ENCODE results near the gene HAUS7.

Gene HAUS7

GRCh38 chrX:153475751-153476281, 5.4 kb upstream of the HAUS7 start:
- no peak for DNase-seq

- no peak for DNase-seq
Measured at GRCh38 chrX:153475271-153475670, 4.9 kb upstream of the HAUS7 start.

- DNase-seq: peak; percentile 1
Measured at GRCh38 chrX:153474718-153475117, 4.3 kb upstream of the HAUS7 start.

GRCh38 chrX:153474266-153474665, 3.9 kb upstream of the HAUS7 start:
- DNase-seq: no peak

- DNase-seq: no peak
Measured at GRCh38 chrX:153473126-153473525, 2.8 kb upstream of the HAUS7 start.

- no peak for DNase-seq
Measured at GRCh38 chrX:153471663-153472280, 1.4 kb upstream of the HAUS7 start.

- DNase-seq: no peak
Measured at GRCh38 chrX:153469811-153470410, 465 bp downstream of the HAUS7 start.

- no peak for DNase-seq
Measured at GRCh38 chrX:153468008-153468580, 2.3 kb downstream of the HAUS7 start.

- DNase-seq: peak; percentile 2
Measured at GRCh38 chrX:153465691-153466380, 4.5 kb downstream of the HAUS7 start.

- no peak for DNase-seq
Measured at GRCh38 chrX:153464116-153464515, 6.3 kb downstream of the HAUS7 start.

- no peak for DNase-seq
Measured at GRCh38 chrX:153463556-153463955, 6.8 kb downstream of the HAUS7 start.

- no peak for DNase-seq
Measured at GRCh38 chrX:153463031-153463430, 7.3 kb downstream of the HAUS7 start.

GRCh38 chrX:153462291-153462690, 8.1 kb downstream of the HAUS7 start:
- DNase-seq: no peak

GRCh38 chrX:153460826-153461225, 9.6 kb downstream of the HAUS7 start:
- peak; percentile 25 for DNase-seq

- DNase-seq: no peak
Measured at GRCh38 chrX:153459986-153460385, 10.4 kb downstream of the HAUS7 start.

- no peak for DNase-seq
Measured at GRCh38 chrX:153458476-153458875, 11.9 kb downstream of the HAUS7 start.

GRCh38 chrX:153457827-153458466, 12.4 kb downstream of the HAUS7 start:
- DNase-seq: no peak

GRCh38 chrX:153457136-153457825, 13.1 kb downstream of the HAUS7 start:
- no peak for DNase-seq

- DNase-seq: no peak
Measured at GRCh38 chrX:153456704-153457103, 13.7 kb downstream of the HAUS7 start.

GRCh38 chrX:153456161-153456560, 14.2 kb downstream of the HAUS7 start:
- no peak for DNase-seq

GRCh38 chrX:153455571-153455970, 14.8 kb downstream of the HAUS7 start:
- no peak for DNase-seq

- no peak for DNase-seq
Measured at GRCh38 chrX:153454901-153455550, 15.3 kb downstream of the HAUS7 start.

All from MV-4-11 (cell line).